Activated CD8-positive, alpha-beta memory T cell treated with anti-CD3 and anti-CD28 coated beads, Interleukin-2, amount 10 ng/mL, durations not matched to agents 7 days and 5 days (primary cell): ENCODE measurements around the gene NDUFB10. TPM values are rescaled to one million over a fixed set of nuclear protein-coding genes. Genes with fewer than 3 reads are reported as not detected.
A peak's percentile ranks its signal among the peaks of the same experiment; 100 is the strongest.

ENCODE experiments used
- ATAC-seq: fragments of 150-1000 bp; cut with Tn5 transposase; one replicate; pipeline ENCODE4 v1.10.0; 2021; ENCODE audit warnings: moderate library complexity
- CTCF ChIA-PET: fragments of 350-600 bp; sonication (Branson Sonifier 250); formaldehyde crosslinking; loops from one replicate; lab custom pipeline; 2021; ENCODE audit warnings: antibody characterized with exemption; lab: Charles Lee
- DNase-seq: peaks from one replicate; pipeline ENCODE4 v3.0.0-alpha.2; 2020
- H3K27ac Mint-ChIP-seq: one replicate; pipeline ENCODE4 v1.8.0; 2021; ENCODE audit warnings: mild to moderate bottlenecking, mixed read lengths
- H3K27me3 Mint-ChIP-seq: one replicate; pipeline ENCODE4 v1.8.0; 2021; ENCODE audit warnings: mixed read lengths
- H3K36me3 Mint-ChIP-seq: one replicate; pipeline ENCODE4 v1.8.0; 2021; ENCODE audit warnings: mild to moderate bottlenecking, mixed read lengths
- H3K4me1 Mint-ChIP-seq: one replicate; pipeline ENCODE4 v1.8.0; 2021; ENCODE audit warnings: mixed read lengths
- H3K4me3 Mint-ChIP-seq: one replicate; pipeline ENCODE4 v1.8.0; 2021; ENCODE audit warnings: mild to moderate bottlenecking, moderate library complexity, mixed read lengths
- H3K9me3 Mint-ChIP-seq: one replicate; pipeline ENCODE4 v1.8.0; 2022; ENCODE audit warnings: low read depth, mixed read lengths
- total RNA-seq, 2 experiments: library from RNA; stranded (reverse); gene quantifications; one replicate each; pipeline ENCODE4 v1.2.3, GENCODE V29; 2021

The NDUFB10 gene
- total RNA-seq, 2 experiments from 2014 or later, result 148 to 158 TPM

GRCh38 chr16:1991135-1991551, 31.8 kb downstream of the NDUFB10 start:
- Mint-ChIP-seq H3K36me3 (peaks cover 8% of the 10 kb centered on the region), H3K27ac (peak overlapping the region; percentile 78), H3K4me1 (peaks cover 22% of the 10 kb centered on the region), H3K27me3 (peaks cover 11% of the 10 kb centered on the region), H3K9me3 (no peaks in the 10 kb centered on the region), H3K4me3 (peak overlapping the region; percentile 66)
- DNase-seq, result peak; percentile 80
- CTCF ChIA-PET, result interaction anchor here (1.0 to 2.2 kb wide), 3 partner anchors 13 to 26 kb away, joined by 3 to 10 read pairs (median 5); partner anchors contain the start of gene RPS2
- peak; percentile 37 for ATAC-seq

GRCh38 chr16:1991588-1991947, 32.2 kb downstream of the NDUFB10 start:
- ATAC-seq (no peak), DNase-seq (no peak)
- peak overlapping the region; percentile 78 for H3K27ac Mint-ChIP-seq
- H3K4me3 Mint-ChIP-seq, result peak overlapping the region; percentile 66
- H3K4me1 Mint-ChIP-seq, result peaks cover 24% of the 10 kb centered on the region
- peaks cover 11% of the 10 kb centered on the region for H3K27me3 Mint-ChIP-seq
- H3K9me3 Mint-ChIP-seq, result no peaks in the 10 kb centered on the region
- peaks cover 4% of the 10 kb centered on the region for H3K36me3 Mint-ChIP-seq
- CTCF ChIA-PET, result interaction anchor here (1.5 to 2.2 kb wide), 2 partner anchors 12 to 16 kb away, joined by 3 to 10 read pairs; no protein-coding TSS in a partner anchor

GRCh38 chr16:1991948-1992703, 32.8 kb downstream of the NDUFB10 start:
- DNase-seq (peak; percentile 99), ATAC-seq (peak; percentile 76)
- H3K9me3 Mint-ChIP-seq, result no peaks in the 10 kb centered on the region
- H3K36me3 Mint-ChIP-seq, result peaks cover 6% of the 10 kb centered on the region
- peaks cover 27% of the 10 kb centered on the region for H3K4me1 Mint-ChIP-seq
- peaks cover 11% of the 10 kb centered on the region for H3K27me3 Mint-ChIP-seq
- H3K27ac Mint-ChIP-seq, result peak overlapping the region; percentile 49
- CTCF ChIA-PET, result interaction anchor here (1.5 to 4.3 kb wide), 4 partner anchors 9 to 15 kb away, joined by 3 to 42 read pairs (median 6); no protein-coding TSS in a partner anchor
- H3K4me3 Mint-ChIP-seq, result peak overlapping the region; percentile 66

- no peak for ATAC-seq
- H3K27ac Mint-ChIP-seq, result no peak overlapping the region
- H3K36me3 Mint-ChIP-seq, result peaks cover 9% of the 10 kb centered on the region
- H3K27me3 Mint-ChIP-seq, result peaks cover 11% of the 10 kb centered on the region
- CTCF ChIA-PET, result interaction anchor here (0.8 to 4.3 kb wide), 4 partner anchors 9 to 161 kb away, joined by 3 to 42 read pairs (median 4); no protein-coding TSS in a partner anchor
- no peaks in the 10 kb centered on the region for H3K9me3 Mint-ChIP-seq
- DNase-seq, result no peak
- peaks cover 27% of the 10 kb centered on the region for H3K4me1 Mint-ChIP-seq
- H3K4me3 Mint-ChIP-seq, result no peak overlapping the region
These were observed 33.5 kb downstream of the NDUFB10 start for GRCh38 chr16:1992704-1993317.

GRCh38 chr16:1993731-1994131, 34.4 kb downstream of the NDUFB10 start:
- no peak for ATAC-seq
- H3K9me3 Mint-ChIP-seq, result no peaks in the 10 kb centered on the region
- H3K4me3 Mint-ChIP-seq, result no peak overlapping the region
- H3K27ac Mint-ChIP-seq, result peak overlapping the region; percentile 52
- CTCF ChIA-PET, result interaction anchor here (0.8 to 4.3 kb wide), 4 partner anchors 10 to 160 kb away, joined by 3 to 42 read pairs (median 4); no protein-coding TSS in a partner anchor
- no peak for DNase-seq
- peaks cover 27% of the 10 kb centered on the region for H3K4me1 Mint-ChIP-seq
- peaks cover 13% of the 10 kb centered on the region for H3K36me3 Mint-ChIP-seq
- H3K27me3 Mint-ChIP-seq, result peaks cover 8% of the 10 kb centered on the region

GRCh38 chr16:1997494-1998359, 38.4 kb downstream of the NDUFB10 start:
- no peaks in the 10 kb centered on the region for H3K9me3 Mint-ChIP-seq
- no peak overlapping the region for H3K4me3 Mint-ChIP-seq
- CTCF ChIA-PET, result interaction anchor here (1.2 to 4.2 kb wide), 3 partner anchors 11 to 157 kb away, joined by 4 to 17 read pairs (median 5); partner anchors contain the start of gene TRAF7
- H3K27ac Mint-ChIP-seq, result no peak overlapping the region
- no peak for ATAC-seq
- peaks cover 15% of the 10 kb centered on the region for H3K4me1 Mint-ChIP-seq
- peaks cover 20% of the 10 kb centered on the region for H3K36me3 Mint-ChIP-seq
- H3K27me3 Mint-ChIP-seq, result no peaks in the 10 kb centered on the region
- DNase-seq, result no peak

- CTCF ChIA-PET, result interaction anchor here (4.2 kb wide), 1 partner anchor 10 kb away, joined by 17 read pairs; no protein-coding TSS in a partner anchor
- H3K4me1 Mint-ChIP-seq, result peaks cover 13% of the 10 kb centered on the region
- H3K4me3 Mint-ChIP-seq, result no peak overlapping the region
- no peak overlapping the region for H3K27ac Mint-ChIP-seq
- H3K27me3 Mint-ChIP-seq, result no peaks in the 10 kb centered on the region
- DNase-seq, result no peak
- no peak for ATAC-seq
- peaks cover 20% of the 10 kb centered on the region for H3K36me3 Mint-ChIP-seq
- H3K9me3 Mint-ChIP-seq, result no peaks in the 10 kb centered on the region
These were observed 39.1 kb downstream of the NDUFB10 start for GRCh38 chr16:1998360-1998835.

- peaks cover 10% of the 10 kb centered on the region for H3K4me1 Mint-ChIP-seq
- CTCF ChIA-PET, result interaction anchor here (0.8 to 4.2 kb wide), 2 partner anchors 9 to 156 kb away, joined by 3 to 17 read pairs; partner anchors contain the start of gene TRAF7
- no peaks in the 10 kb centered on the region for H3K9me3 Mint-ChIP-seq
- no peak for ATAC-seq
- H3K27ac Mint-ChIP-seq, result no peak overlapping the region
- peaks cover 20% of the 10 kb centered on the region for H3K36me3 Mint-ChIP-seq
- no peak overlapping the region for H3K4me3 Mint-ChIP-seq
- no peak for DNase-seq
- H3K27me3 Mint-ChIP-seq, result no peaks in the 10 kb centered on the region
These were observed 39.8 kb downstream of the NDUFB10 start for GRCh38 chr16:1998852-1999801.

GRCh38 chr16:1999866-2000514, 40.7 kb downstream of the NDUFB10 start:
- no peaks in the 10 kb centered on the region for H3K9me3 Mint-ChIP-seq
- no peaks in the 10 kb centered on the region for H3K27me3 Mint-ChIP-seq
- no peak for ATAC-seq
- no peak overlapping the region for H3K4me3 Mint-ChIP-seq
- H3K27ac Mint-ChIP-seq, result no peak overlapping the region
- H3K4me1 Mint-ChIP-seq, result peaks cover 15% of the 10 kb centered on the region
- DNase-seq, result no peak
- CTCF ChIA-PET, result interaction anchor here (0.8 to 4.2 kb wide), 3 partner anchors 8 to 155 kb away, joined by 3 to 17 read pairs (median 5); partner anchors contain the start of gene TRAF7
- H3K36me3 Mint-ChIP-seq, result peaks cover 20% of the 10 kb centered on the region

GRCh38 chr16:2001035-2001434, 41.7 kb downstream of the NDUFB10 start:
- H3K36me3 Mint-ChIP-seq, result peaks cover 17% of the 10 kb centered on the region
- DNase-seq, result no peak
- no peaks in the 10 kb centered on the region for H3K27me3 Mint-ChIP-seq
- peaks cover 19% of the 10 kb centered on the region for H3K4me1 Mint-ChIP-seq
- no peak overlapping the region for H3K4me3 Mint-ChIP-seq
- no peak overlapping the region for H3K27ac Mint-ChIP-seq
- no peak for ATAC-seq
- no peaks in the 10 kb centered on the region for H3K9me3 Mint-ChIP-seq
- CTCF ChIA-PET, result interaction anchor here (0.5 to 1.5 kb wide), 2 partner anchors 140 to 141 kb away, joined by 3 to 5 read pairs; no protein-coding TSS in a partner anchor
